Ecto neural progenitor cell (in vitro differentiated cells): Measurements from ENCODE around the gene ATRIP.
A peak's percentile ranks its signal among the peaks of the same experiment; 100 is the strongest.
"Not testable (repeated sequence)": the region's sequence is repeated elsewhere in the genome, so short reads cannot be mapped to it uniquely, and the experiment has no call there.

Experiments used
- DNase-seq: peaks from one replicate; pipeline ENCODE4 v3.0.0-alpha.2; 2018; ENCODE audit warnings: low spot score

ATRIP gene

GRCh38 chr3:48469046-48469915 is 22.7 kb downstream of the ATRIP start:
- DNase-seq, result no peak

- no peak for DNase-seq
Observed at GRCh38 chr3:48470286-48470685, 23.7 kb downstream of the ATRIP start.

GRCh38 chr3:48472673-48472922 is 26.1 kb downstream of the ATRIP start:
- no peak for DNase-seq

- DNase-seq, result peak; percentile 94
Observed at GRCh38 chr3:48472923-48473616, 26.5 kb downstream of the ATRIP start.

- DNase-seq, result no peak
Observed at GRCh38 chr3:48473617-48473952, 27.0 kb downstream of the ATRIP start.

- DNase-seq, result not testable (repeated sequence)
Observed at GRCh38 chr3:48474031-48474430, 27.5 kb downstream of the ATRIP start.

GRCh38 chr3:48474619-48475018 is 28.1 kb downstream of the ATRIP start:
- no peak for DNase-seq

GRCh38 chr3:48475188-48475587 is 28.7 kb downstream of the ATRIP start:
- no peak for DNase-seq

- no peak for DNase-seq
Observed at GRCh38 chr3:48476426-48477053, 30.0 kb downstream of the ATRIP start.

GRCh38 chr3:48477959-48478520 is 31.5 kb downstream of the ATRIP start:
- peak; percentile 46 for DNase-seq

GRCh38 chr3:48478626-48479555 is 32.4 kb downstream of the ATRIP start:
- no peak for DNase-seq

- DNase-seq, result not testable (repeated sequence)
Observed at GRCh38 chr3:48480891-48481290, 34.4 kb downstream of the ATRIP start.

- DNase-seq, result peak; percentile 39
Observed at GRCh38 chr3:48482822-48483221, 36.3 kb downstream of the ATRIP start.

- no peak for DNase-seq
Observed at GRCh38 chr3:48486952-48487351, 40.4 kb downstream of the ATRIP start.

- no peak for DNase-seq
Observed at GRCh38 chr3:48492461-48493202, 46.1 kb downstream of the ATRIP start.

- DNase-seq, result no peak
Observed at GRCh38 chr3:48493203-48493501, 46.6 kb downstream of the ATRIP start.

GRCh38 chr3:48500656-48501055 is 54.1 kb downstream of the ATRIP start:
- no peak for DNase-seq

GRCh38 chr3:48501196-48501595 is 54.7 kb downstream of the ATRIP start:
- no peak for DNase-seq

- no peak for DNase-seq
Observed at GRCh38 chr3:48502121-48502520, 55.6 kb downstream of the ATRIP start.

GRCh38 chr3:48502728-48503168 is 56.2 kb downstream of the ATRIP start:
- no peak for DNase-seq

GRCh38 chr3:48503401-48504050 is 57.0 kb downstream of the ATRIP start:
- DNase-seq, result peak; percentile 64
